Astrocyte (in vitro differentiated cells and primary cell): ENCODE measurements around the gene PDX1. TPM values are rescaled to one million over a fixed set of nuclear protein-coding genes. Genes with fewer than 3 reads are reported as not detected.

Source experiments
- DNase-seq: peaks from one replicate; pipeline ENCODE4 v3.0.0-alpha.2; 2010; ENCODE audit warnings: low read depth
- FAIRE-seq: peaks from 2 replicates; lab custom pipeline; 2011; peaks lifted over from hg19 to GRCh38; lab: Jason Lieb, UNC
- H2AFZ ChIP-seq: 2 replicates; pipeline ENCODE4 v1.6.0; 2012; ENCODE audit warnings: low read depth, low read length, inconsistent platforms
- H3K27ac ChIP-seq: 2 replicates; pipeline ENCODE4 v1.5.1; 2011; ENCODE audit warnings: low read depth, low read length, inconsistent platforms
- H3K27me3 ChIP-seq: 2 replicates; pipeline ENCODE4 v1.6.0; 2011; ENCODE audit warnings: low read length, inconsistent platforms; ENCODE audit not compliant: insufficient read depth
- H3K36me3 ChIP-seq: 2 replicates; pipeline ENCODE4 v1.5.1; 2011; ENCODE audit warnings: low read length, inconsistent platforms; ENCODE audit not compliant: insufficient read depth
- H3K4me1 ChIP-seq: 2 replicates; pipeline ENCODE4 v1.5.1; 2011; ENCODE audit warnings: low read length, inconsistent platforms; ENCODE audit not compliant: insufficient read depth
- H3K4me2 ChIP-seq: 2 replicates; pipeline ENCODE4 v1.6.0; 2012; ENCODE audit warnings: low read length, inconsistent platforms
- H3K4me3 ChIP-seq: 2 replicates; pipeline ENCODE4 v1.5.1; 2011; ENCODE audit warnings: low read depth, mild to moderate bottlenecking, low read length, inconsistent platforms; ENCODE audit not compliant: insufficient read depth
- H3K79me2 ChIP-seq: 2 replicates; pipeline ENCODE4 v1.6.0; 2012; ENCODE audit warnings: mild to moderate bottlenecking, low read length, inconsistent platforms; ENCODE audit not compliant: insufficient read depth
- H3K9ac ChIP-seq: 2 replicates; pipeline ENCODE4 v1.6.0; 2012; ENCODE audit warnings: mild to moderate bottlenecking, low read length, inconsistent platforms
- H3K9me3 ChIP-seq: 2 replicates; pipeline ENCODE4 v1.5.1; 2012; ENCODE audit warnings: low read depth, mild to moderate bottlenecking, low read length, inconsistent platforms; ENCODE audit not compliant: insufficient read depth
- H4K20me1 ChIP-seq: 2 replicates; pipeline ENCODE4 v1.6.0; 2012; ENCODE audit warnings: low read length, inconsistent platforms; ENCODE audit not compliant: insufficient read depth
- H3K27ac Mint-ChIP-seq: one replicate; pipeline ENCODE4 v1.8.0; 2021; ENCODE audit warnings: mild to moderate bottlenecking, mixed read lengths; ENCODE audit not compliant: unreplicated experiment
- H3K27me3 Mint-ChIP-seq: one replicate; pipeline ENCODE4 v1.8.0; 2021; ENCODE audit warnings: low read depth, mixed read lengths; ENCODE audit not compliant: unreplicated experiment
- H3K36me3 Mint-ChIP-seq: one replicate; pipeline ENCODE4 v1.8.0; 2021; ENCODE audit warnings: low read depth, mixed read lengths; ENCODE audit not compliant: unreplicated experiment
- H3K4me1 Mint-ChIP-seq: one replicate; pipeline ENCODE4 v1.8.0; 2021; ENCODE audit warnings: low read depth, mixed read lengths; ENCODE audit not compliant: unreplicated experiment
- H3K4me3 Mint-ChIP-seq: one replicate; pipeline ENCODE4 v1.8.0; 2021; ENCODE audit warnings: mild to moderate bottlenecking, moderate library complexity, mixed read lengths; ENCODE audit not compliant: unreplicated experiment
- H3K9me3 Mint-ChIP-seq: one replicate; pipeline ENCODE4 v1.8.0; 2021; ENCODE audit warnings: mild to moderate bottlenecking, mixed read lengths; ENCODE audit not compliant: unreplicated experiment
- CTCF ChIP-seq: IDR thresholded peaks from 2 replicates; pipeline ENCODE4 v1.5.1; 2011; ENCODE audit warnings: low read depth, mild to moderate bottlenecking, inconsistent platforms, low read length, moderate library complexity; ENCODE audit not compliant: insufficient read depth
- EZH2 ChIP-seq: IDR thresholded peaks from 2 replicates; pipeline ENCODE4 v1.6.1; 2012; ENCODE audit warnings: mild to moderate bottlenecking, low read length, inconsistent platforms; ENCODE audit not compliant: insufficient read depth
- total RNA-seq: library from RNA; stranded (reverse); gene quantifications from 2 replicates; pipeline ENCODE4 v1.2.1, GENCODE V29; 2021

Gene PDX1
- total RNA-seq, 1 donor from 2014 or later: not detected

- Histone ChIP-seq H3K27ac (no peak overlapping the region), H3K4me1 (peaks cover 3% of the 10 kb centered on the region), H3K4me2 (no peak overlapping the region), H3K4me3 (no peak overlapping the region), H3K27me3 (peaks cover 93% of the 10 kb centered on the region), H3K9me3 (no peaks in the 10 kb centered on the region), H2AFZ (no peak overlapping the region), H3K79me2 (no peaks in the 10 kb centered on the region), H4K20me1 (no peaks in the 10 kb centered on the region), H3K9ac (no peak overlapping the region), H3K36me3 (no peaks in the 10 kb centered on the region)
- no peak overlapping the region for H3K27ac Mint-ChIP-seq
- H3K4me1 Mint-ChIP-seq: peaks cover 1% of the 10 kb centered on the region
- peaks cover 79% of the 10 kb centered on the region for H3K27me3 Mint-ChIP-seq
- DNase-seq (no peak), FAIRE-seq (no peak)
- peaks cover 13% of the 10 kb centered on the region for H3K9me3 Mint-ChIP-seq
- no peak for TF ChIP-seq CTCF
- TF ChIP-seq EZH2: no peak
- no peak overlapping the region for H3K4me3 Mint-ChIP-seq
- no peaks in the 10 kb centered on the region for H3K36me3 Mint-ChIP-seq
These were observed 45.5 kb downstream of the PDX1 start for GRCh38 chr13:27965343-27965739.

GRCh38 chr13:27965740-27966640 lies 46.2 kb downstream of the PDX1 start:
- Mint-ChIP-seq H3K4me1 (peaks cover 1% of the 10 kb centered on the region), H3K9me3 (peaks cover 13% of the 10 kb centered on the region), H3K36me3 (peaks cover 3% of the 10 kb centered on the region), H3K27ac (peak overlapping the region; percentile 26), H3K4me3 (no peak overlapping the region), H3K27me3 (peaks cover 83% of the 10 kb centered on the region)
- peaks cover 94% of the 10 kb centered on the region for H3K27me3 ChIP-seq
- H3K4me2 ChIP-seq: no peak overlapping the region
- H3K4me1 ChIP-seq: no peaks in the 10 kb centered on the region
- no peaks in the 10 kb centered on the region for H4K20me1 ChIP-seq
- no peaks in the 10 kb centered on the region for H3K9me3 ChIP-seq
- H3K79me2 ChIP-seq: no peaks in the 10 kb centered on the region
- H2AFZ ChIP-seq: no peak overlapping the region
- peak; percentile 93 for TF ChIP-seq EZH2
- TF ChIP-seq CTCF: no peak
- FAIRE-seq: no peak
- no peaks in the 10 kb centered on the region for H3K36me3 ChIP-seq
- DNase-seq: no peak
- no peak overlapping the region for H3K9ac ChIP-seq
- H3K27ac ChIP-seq: no peak overlapping the region
- no peak overlapping the region for H3K4me3 ChIP-seq

GRCh38 chr13:27966641-27967202 lies 46.9 kb downstream of the PDX1 start:
- Histone ChIP-seq H3K4me3 (no peak overlapping the region), H3K4me2 (no peak overlapping the region), H3K36me3 (no peaks in the 10 kb centered on the region), H3K9me3 (no peaks in the 10 kb centered on the region), H4K20me1 (no peaks in the 10 kb centered on the region), H3K9ac (no peak overlapping the region), H3K79me2 (no peaks in the 10 kb centered on the region), H3K4me1 (no peaks in the 10 kb centered on the region), H3K27me3 (peaks cover 94% of the 10 kb centered on the region), H2AFZ (no peak overlapping the region), H3K27ac (no peak overlapping the region)
- peaks cover 3% of the 10 kb centered on the region for H3K36me3 Mint-ChIP-seq
- H3K27me3 Mint-ChIP-seq: peaks cover 83% of the 10 kb centered on the region
- no peak overlapping the region for H3K4me3 Mint-ChIP-seq
- H3K9me3 Mint-ChIP-seq: peaks cover 13% of the 10 kb centered on the region
- H3K27ac Mint-ChIP-seq: no peak overlapping the region
- TF ChIP-seq CTCF (no peak), EZH2 (peak; percentile 89)
- peaks cover 1% of the 10 kb centered on the region for H3K4me1 Mint-ChIP-seq
- FAIRE-seq: no peak
- DNase-seq: no peak
